ENCODE data around the gene MLYCD.

The MLYCD gene

DNA sequence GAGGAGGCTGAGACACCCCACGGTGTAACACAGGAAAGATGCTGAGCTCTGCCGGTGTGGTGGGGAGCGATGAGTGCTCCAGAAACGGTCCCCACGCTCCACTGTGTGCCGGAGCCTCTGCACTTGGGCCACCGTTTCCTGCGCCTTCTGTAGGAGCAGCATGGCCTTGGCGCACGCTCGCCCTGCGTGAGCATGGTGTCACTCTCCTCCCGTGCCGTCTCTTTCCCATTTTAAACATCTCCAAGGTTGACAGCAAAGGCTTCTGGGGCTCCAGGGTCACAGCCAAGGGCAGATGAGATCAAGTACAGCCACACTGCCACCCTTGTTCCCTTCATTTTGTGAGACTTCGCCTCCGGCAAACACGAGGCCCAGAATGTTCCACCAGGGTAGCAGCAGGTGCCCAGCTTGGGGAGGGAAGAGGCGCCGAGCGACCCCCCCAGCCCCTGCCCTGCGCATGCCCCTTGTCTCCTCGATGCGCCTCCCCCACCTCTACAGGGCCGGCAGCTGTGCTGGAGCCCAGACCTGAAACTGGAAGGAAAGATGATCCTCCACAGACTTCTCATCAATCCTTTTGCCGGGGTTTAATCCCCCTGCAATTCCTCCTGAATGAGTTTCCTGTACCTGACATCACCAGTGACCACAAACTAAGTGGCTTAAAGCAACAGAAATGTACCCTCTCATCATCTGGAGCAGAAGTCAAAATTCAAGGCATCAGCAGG, 34.2 kb downstream of the MLYCD start:
- Histone ChIP-seq H3K27ac (ENCODE audit: extremely low read depth, low read depth, low read length) (no peak overlapping the region), H3K9me3 (ENCODE audit: control insufficient read depth, insufficient read depth, low read depth, low read length) (no peaks in the 10 kb centered on the region), H3K4me3 (ENCODE audit: low read depth, low read length) (no peak overlapping the region), H3K4me1 (ENCODE audit: control insufficient read depth, insufficient read depth, low read length) (no peaks in the 10 kb centered on the region), H3K36me3 (ENCODE audit: control insufficient read depth in 2 of 2, insufficient read depth in 1 of 2, low read length in 2 of 2) (no peaks in the 10 kb centered on the region)
- ChIA-PET POLR2A (no interaction called here), CTCF (interaction anchor here (2.7 kb wide), 1 partner anchor 133 kb away, joined by 6 read pairs; no protein-coding TSS in a partner anchor)
- TF ChIP-seq ZBTB48 (tag by site-specific recombination; IDR thresholded peaks at IDR 0.05) (no peak), ZNF585B (tag by site-specific recombination; IDR thresholded peaks at IDR 0.05) (no peak), ZFP3 (tag by site-specific recombination; IDR thresholded peaks at IDR 0.05; ENCODE audit: low read depth) (no peak), ZNF23 (tag by site-specific recombination; IDR thresholded peaks at IDR 0.05; ENCODE audit: borderline replicate concordance) (no peak), SCRT1 (tag by site-specific recombination; IDR thresholded peaks at IDR 0.05; ENCODE audit: borderline replicate concordance) (no peak)
- TF ChIP-seq, protein P1, sequence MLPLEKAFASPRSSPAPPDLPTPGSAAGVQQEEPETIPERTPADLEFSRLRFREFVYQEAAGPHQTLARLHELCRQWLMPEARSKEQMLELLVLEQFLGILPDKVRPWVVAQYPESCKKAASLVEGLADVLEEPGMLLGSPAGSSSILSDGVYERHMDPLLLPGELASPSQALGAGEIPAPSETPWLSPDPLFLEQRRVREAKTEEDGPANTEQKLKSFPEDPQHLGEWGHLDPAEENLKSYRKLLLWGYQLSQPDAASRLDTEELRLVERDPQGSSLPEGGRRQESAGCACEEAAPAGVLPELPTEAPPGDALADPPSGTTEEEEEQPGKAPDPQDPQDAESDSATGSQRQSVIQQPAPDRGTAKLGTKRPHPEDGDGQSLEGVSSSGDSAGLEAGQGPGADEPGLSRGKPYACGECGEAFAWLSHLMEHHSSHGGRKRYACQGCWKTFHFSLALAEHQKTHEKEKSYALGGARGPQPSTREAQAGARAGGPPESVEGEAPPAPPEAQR (tag by site-specific recombination; IDR thresholded peaks at IDR 0.05): no peak

DNA sequence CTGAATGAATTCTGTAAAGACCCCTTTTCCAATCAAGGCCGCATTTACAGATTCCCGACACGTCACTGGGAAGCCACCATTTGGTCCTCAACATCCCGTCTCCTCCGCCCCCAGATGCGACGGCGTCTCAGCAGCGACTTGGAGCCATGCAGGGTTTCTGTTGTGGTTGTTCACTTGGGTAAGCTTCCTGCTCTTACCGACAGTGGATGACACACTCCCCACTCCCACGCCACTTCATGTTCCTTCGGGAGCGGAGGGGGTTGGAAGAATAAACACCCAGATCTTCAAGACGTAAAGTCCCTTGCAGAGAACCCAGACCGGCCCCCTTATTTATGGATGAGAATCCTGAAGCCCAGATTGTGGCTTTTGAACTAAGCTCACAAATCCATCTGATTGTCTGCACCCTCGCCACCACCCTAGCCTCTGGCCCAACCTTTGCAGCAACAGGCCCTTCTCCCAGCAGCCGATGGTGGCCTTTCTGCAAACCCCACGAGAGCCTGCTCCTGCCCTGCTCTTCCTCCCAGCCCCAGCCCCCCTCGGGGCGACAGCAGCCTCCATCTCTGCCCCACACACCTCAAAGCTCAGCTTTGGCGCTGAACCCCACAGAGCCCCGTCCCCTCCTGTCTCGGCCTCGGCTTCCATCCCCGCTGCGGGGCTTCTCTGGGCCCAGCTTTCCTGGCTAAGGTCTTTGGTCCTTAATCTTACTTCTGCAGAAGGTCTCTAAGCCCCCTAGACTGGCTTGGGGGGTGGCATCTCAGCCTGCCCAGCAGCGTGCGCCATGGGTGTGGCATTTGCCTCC, 35.2 kb downstream of the MLYCD start:
- no peak overlapping the region for H3K4me3 ChIP-seq (ENCODE audit: low read depth, low read length)
- no peaks in the 10 kb centered on the region for H3K4me1 ChIP-seq (ENCODE audit: control insufficient read depth, insufficient read depth, low read length)
- no peak overlapping the region for H3K27ac ChIP-seq (ENCODE audit: extremely low read depth, low read depth, low read length)
- TF ChIP-seq ZNF701 (tag by site-specific recombination; IDR thresholded peaks at IDR 0.05) (no peak), OVOL3 (tag by site-specific recombination; IDR thresholded peaks at IDR 0.05) (no peak), ZNF391 (tag by site-specific recombination; IDR thresholded peaks at IDR 0.05; ENCODE audit: borderline replicate concordance, low read depth) (no peak), ZNF571 (tag by site-specific recombination; IDR thresholded peaks at IDR 0.05) (no peak), ZNF248 (tag by site-specific recombination; IDR thresholded peaks at IDR 0.05) (no peak), PRDM1 (tag by site-specific recombination; IDR thresholded peaks at IDR 0.05) (no peak), SETDB1 (IDR thresholded peaks at IDR 0.05; ENCODE audit: insufficient read length, low read length) (no peak), ZNF585B (tag by site-specific recombination; IDR thresholded peaks at IDR 0.05) (no peak)
- POLR2A ChIA-PET: no interaction called here
- CTCF ChIA-PET: interaction anchor here (2.7 kb wide), 1 partner anchor 132 kb away, joined by 6 read pairs; no protein-coding TSS in a partner anchor
- H3K36me3 ChIP-seq (ENCODE audit: control insufficient read depth in 2 of 2, insufficient read depth in 1 of 2, low read length in 2 of 2): no peaks in the 10 kb centered on the region
- H3K9me3 ChIP-seq (ENCODE audit: control insufficient read depth, insufficient read depth, low read depth, low read length): no peaks in the 10 kb centered on the region

GRCh38 chr16:83934684-83934977, 35.7 kb downstream of the MLYCD start:
- ChIA-PET POLR2A (no interaction called here), CTCF (interaction anchor here (2.7 kb wide), 1 partner anchor 131 kb away, joined by 6 read pairs; no protein-coding TSS in a partner anchor)
- Histone ChIP-seq H3K4me3 (ENCODE audit: low read depth, low read length) (no peak overlapping the region), H3K27ac (ENCODE audit: extremely low read depth, low read depth, low read length) (no peak overlapping the region), H3K36me3 (ENCODE audit: control insufficient read depth in 2 of 2, insufficient read depth in 1 of 2, low read length in 2 of 2) (no peaks in the 10 kb centered on the region), H3K9me3 (ENCODE audit: control insufficient read depth, insufficient read depth, low read depth, low read length) (no peaks in the 10 kb centered on the region), H3K4me1 (ENCODE audit: control insufficient read depth, insufficient read depth, low read length) (no peaks in the 10 kb centered on the region)
- TF ChIP-seq SCRT2 (tag by site-specific recombination; IDR thresholded peaks at IDR 0.05): 0 out of 2 replicates have a peak, but pooled peaks have one; percentile 46
- TF ChIP-seq YY1 (tag by site-specific recombination; IDR thresholded peaks at IDR 0.05): no peak

All from HEK293 (cell line).